WERI-Rb-1 (cell line): ENCODE measurements around the gene ZBTB18.

ENCODE experiments used
- DNase-seq: peaks from one replicate; pipeline ENCODE4 v3.0.0-alpha.2; 2020
- H3K27ac ChIP-seq: fragments of 250-450 bp; sonication (Bioruptor Pico); 2 replicates; pipeline ENCODE4 v1.5.1; 2020; ENCODE audit warnings: mild to moderate bottlenecking, moderate library complexity
- H3K27me3 ChIP-seq: fragments of 250-450 bp; sonication (Bioruptor Pico); 2 replicates; pipeline ENCODE4 v1.5.1; 2021; ENCODE audit warnings: mild to moderate bottlenecking, low read depth, moderate library complexity; ENCODE audit not compliant: insufficient read depth, severe bottlenecking
- H3K36me3 ChIP-seq: fragments of 250-450 bp; sonication (Bioruptor Pico); 2 replicates; pipeline ENCODE4 v1.5.1; 2020; ENCODE audit warnings: mild to moderate bottlenecking, moderate library complexity
- H3K4me3 ChIP-seq: 2 replicates; pipeline ENCODE4 v1.5.1; 2011; ENCODE audit warnings: low read depth, mild to moderate bottlenecking, control low read depth, low read length
- H3K9me3 ChIP-seq: fragments of 250-450 bp; sonication (Bioruptor Pico); 2 replicates; pipeline ENCODE4 v1.5.1; 2021; ENCODE audit warnings: mild to moderate bottlenecking, moderate library complexity; ENCODE audit not compliant: severe bottlenecking
- TF ChIP-seq, protein P1 (sequence below): IDR thresholded peaks from 2 replicates; pipeline ENCODE4 v1.5.1; 2011; ENCODE audit warnings: low read depth, mild to moderate bottlenecking, control low read depth, inconsistent platforms, low read length

ZBTB18 gene

DNA sequence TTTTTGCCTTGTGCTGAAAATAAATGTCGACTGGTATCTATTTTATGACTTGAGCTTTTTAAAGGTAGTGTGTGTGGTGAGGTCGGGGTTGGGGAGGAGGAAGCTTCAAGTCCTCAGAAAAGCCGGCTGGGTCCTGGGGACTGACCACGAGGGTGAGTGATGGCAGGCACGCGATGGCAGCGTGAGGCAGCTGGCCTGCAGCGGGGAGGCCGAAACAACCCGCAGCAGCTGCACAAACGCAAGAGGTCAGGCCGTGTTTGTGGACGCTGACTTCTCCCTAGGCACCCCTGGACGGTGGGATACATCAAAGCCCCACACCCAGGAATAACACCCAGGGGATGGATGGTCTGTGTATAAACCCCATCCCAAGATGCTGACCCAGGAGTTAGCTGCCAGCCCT is 51.4 kb downstream of the ZBTB18 start:
- H3K4me3 ChIP-seq: no peak overlapping the region
- no peak overlapping the region for H3K27ac ChIP-seq
- H3K27me3 ChIP-seq: no peaks in the 10 kb centered on the region
- H3K36me3 ChIP-seq: no peaks in the 10 kb centered on the region
- TF ChIP-seq, protein P1, sequence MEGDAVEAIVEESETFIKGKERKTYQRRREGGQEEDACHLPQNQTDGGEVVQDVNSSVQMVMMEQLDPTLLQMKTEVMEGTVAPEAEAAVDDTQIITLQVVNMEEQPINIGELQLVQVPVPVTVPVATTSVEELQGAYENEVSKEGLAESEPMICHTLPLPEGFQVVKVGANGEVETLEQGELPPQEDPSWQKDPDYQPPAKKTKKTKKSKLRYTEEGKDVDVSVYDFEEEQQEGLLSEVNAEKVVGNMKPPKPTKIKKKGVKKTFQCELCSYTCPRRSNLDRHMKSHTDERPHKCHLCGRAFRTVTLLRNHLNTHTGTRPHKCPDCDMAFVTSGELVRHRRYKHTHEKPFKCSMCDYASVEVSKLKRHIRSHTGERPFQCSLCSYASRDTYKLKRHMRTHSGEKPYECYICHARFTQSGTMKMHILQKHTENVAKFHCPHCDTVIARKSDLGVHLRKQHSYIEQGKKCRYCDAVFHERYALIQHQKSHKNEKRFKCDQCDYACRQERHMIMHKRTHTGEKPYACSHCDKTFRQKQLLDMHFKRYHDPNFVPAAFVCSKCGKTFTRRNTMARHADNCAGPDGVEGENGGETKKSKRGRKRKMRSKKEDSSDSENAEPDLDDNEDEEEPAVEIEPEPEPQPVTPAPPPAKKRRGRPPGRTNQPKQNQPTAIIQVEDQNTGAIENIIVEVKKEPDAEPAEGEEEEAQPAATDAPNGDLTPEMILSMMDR: no peak
- no peak for DNase-seq
- peaks cover 3% of the 10 kb centered on the region for H3K9me3 ChIP-seq

DNA sequence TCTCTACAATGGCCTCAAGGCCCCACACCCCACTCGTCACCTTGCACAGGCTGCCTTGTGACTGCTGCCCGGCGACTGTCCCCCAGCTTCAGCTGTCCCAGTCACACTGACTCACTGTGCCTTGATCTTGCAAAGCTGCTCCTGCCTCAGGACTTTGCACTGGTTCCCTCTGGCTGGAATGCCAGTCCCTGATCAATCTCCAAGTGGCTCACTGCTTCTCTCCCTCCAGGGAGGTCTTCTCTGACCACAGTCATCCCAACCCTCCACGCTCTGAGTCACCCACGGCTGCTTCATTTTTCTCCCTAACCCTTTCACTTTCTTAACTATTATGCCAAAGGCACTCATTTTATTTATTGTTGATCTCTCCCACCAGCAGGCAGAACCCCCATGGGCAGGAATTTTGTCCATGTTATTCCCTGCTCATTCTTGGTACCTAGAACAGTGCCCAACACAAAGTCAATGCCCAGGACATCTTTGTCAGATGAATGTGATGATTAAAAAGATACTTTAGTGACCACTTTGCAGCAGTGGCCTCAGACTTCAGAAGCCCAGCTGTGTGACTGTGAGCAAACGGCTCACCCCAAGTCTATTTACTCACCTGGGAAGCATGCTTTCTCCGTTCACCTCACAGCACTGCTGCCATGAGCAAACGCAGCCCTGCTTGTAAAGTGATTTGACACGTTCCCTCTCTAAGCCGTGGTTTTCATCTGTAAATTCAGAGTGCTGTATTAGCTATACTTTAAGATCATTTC is 53.4 kb downstream of the ZBTB18 start:
- H3K4me3 ChIP-seq: no peak overlapping the region
- H3K27me3 ChIP-seq: no peaks in the 10 kb centered on the region
- no peak overlapping the region for H3K27ac ChIP-seq
- H3K9me3 ChIP-seq: peaks cover 3% of the 10 kb centered on the region
- TF ChIP-seq, protein P1: no peak
- no peak for DNase-seq
- H3K36me3 ChIP-seq: no peaks in the 10 kb centered on the region

DNA sequence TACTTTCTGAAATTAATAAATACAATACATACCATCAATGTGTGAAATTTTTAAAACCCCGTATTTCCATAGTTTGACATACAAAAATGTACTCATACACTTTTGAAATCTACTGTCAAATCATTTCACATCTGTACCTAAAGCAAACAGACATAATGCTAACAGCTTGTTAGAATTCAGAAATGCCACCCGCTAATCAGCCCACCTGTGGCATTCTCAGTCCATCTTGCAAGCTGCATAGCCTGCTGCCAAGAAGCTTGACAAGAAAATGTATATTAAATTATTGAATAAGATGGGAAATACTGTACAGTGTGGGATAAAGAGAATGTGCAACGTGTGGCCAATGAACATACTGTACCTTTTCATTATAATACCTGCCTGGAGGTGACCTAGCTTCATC is 55.1 kb downstream of the ZBTB18 start:
- H3K27me3 ChIP-seq: no peaks in the 10 kb centered on the region
- H3K27ac ChIP-seq: no peak overlapping the region
- TF ChIP-seq, protein P1: no peak
- DNase-seq: no peak
- peaks cover 3% of the 10 kb centered on the region for H3K9me3 ChIP-seq
- no peak overlapping the region for H3K4me3 ChIP-seq
- H3K36me3 ChIP-seq: no peaks in the 10 kb centered on the region
